GM21528 (cell line): Measurements from ENCODE around the gene CDK15.
"Not testable (repeated sequence)": the region's sequence is repeated elsewhere in the genome, so short reads cannot be mapped to it uniquely, and the experiment has no call there.

ENCODE experiments used
- ATAC-seq: cut with Tn5 transposase; IDR thresholded peaks from one replicate; pipeline ENCODE4 v1.9.1; 2021; ENCODE audit warnings: mild to moderate bottlenecking, moderate library complexity; ENCODE audit not compliant: unreplicated experiment, low FRiP score

Gene CDK15

GRCh38 chr2:201824212-201824611 is 17.9 kb downstream of the CDK15 start:
- ATAC-seq: no peak

DNA sequence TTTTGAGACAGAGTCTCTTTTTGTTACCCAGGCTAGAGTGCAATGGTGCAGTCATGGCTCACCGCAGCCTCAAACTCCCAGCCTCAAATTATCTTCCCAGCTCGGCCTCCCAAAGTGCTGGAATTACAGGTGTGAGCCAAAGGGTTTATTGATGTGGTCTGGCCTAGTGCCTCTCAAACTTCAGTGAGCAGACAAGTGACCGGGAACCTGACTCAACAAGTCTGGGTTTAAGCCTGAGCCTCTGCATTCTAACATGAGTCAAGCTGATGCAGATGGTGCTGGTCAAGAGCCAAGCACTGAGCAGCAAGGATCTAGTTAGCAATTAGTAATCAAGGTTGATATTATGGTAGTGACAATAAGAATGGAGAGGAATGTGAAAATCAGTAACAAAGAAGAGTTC is 21.3 kb downstream of the CDK15 start:
- ATAC-seq: no peak

DNA sequence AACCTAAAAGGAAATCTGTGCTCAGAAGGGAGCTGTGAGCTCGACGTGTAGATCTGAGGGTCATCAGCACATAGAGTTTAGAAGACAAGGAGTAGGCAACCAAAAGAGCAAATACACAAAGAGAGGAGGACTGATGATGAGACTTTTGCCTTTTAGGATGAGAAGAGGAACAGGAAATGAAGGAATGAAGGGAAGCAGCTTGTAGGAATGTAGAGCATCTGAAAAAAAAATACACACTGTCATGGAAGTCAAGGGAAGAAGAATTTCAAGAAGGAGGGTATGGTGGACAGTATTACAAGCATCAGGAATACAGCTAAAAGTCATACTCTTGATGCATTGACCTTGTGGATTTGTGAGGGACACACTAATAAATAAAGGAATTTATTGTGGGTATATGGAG is 21.9 kb downstream of the CDK15 start:
- ATAC-seq: no peak

GRCh38 chr2:201830666-201831065 is 24.3 kb downstream of the CDK15 start:
- no peak for ATAC-seq

- ATAC-seq: no peak
Measured at GRCh38 chr2:201831469-201831868, 25.1 kb downstream of the CDK15 start.

GRCh38 chr2:201833781-201834180 is 27.4 kb downstream of the CDK15 start:
- ATAC-seq: no peak

- ATAC-seq: no peak
Measured at GRCh38 chr2:201835066-201835465, 28.7 kb downstream of the CDK15 start.

DNA sequence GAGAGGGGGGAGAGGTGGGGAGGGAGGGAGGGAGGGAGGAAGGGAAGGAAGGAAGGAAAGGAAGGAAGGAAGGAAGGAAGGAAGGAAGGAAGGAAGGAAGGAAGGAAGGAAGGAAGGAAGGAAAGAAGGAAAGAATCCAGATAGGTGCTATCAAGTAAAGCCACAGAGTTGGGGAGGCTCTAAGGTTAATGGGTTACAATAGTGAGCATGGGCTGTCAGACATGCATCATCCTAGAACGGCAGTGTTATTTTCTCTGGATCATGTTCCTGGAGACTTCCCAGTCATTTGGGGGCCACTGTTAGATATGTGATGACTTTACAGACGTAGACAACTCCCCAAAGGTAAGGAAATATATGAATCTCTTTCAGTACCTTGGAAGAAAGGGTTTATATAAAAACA is 31.1 kb downstream of the CDK15 start:
- no peak for ATAC-seq

DNA sequence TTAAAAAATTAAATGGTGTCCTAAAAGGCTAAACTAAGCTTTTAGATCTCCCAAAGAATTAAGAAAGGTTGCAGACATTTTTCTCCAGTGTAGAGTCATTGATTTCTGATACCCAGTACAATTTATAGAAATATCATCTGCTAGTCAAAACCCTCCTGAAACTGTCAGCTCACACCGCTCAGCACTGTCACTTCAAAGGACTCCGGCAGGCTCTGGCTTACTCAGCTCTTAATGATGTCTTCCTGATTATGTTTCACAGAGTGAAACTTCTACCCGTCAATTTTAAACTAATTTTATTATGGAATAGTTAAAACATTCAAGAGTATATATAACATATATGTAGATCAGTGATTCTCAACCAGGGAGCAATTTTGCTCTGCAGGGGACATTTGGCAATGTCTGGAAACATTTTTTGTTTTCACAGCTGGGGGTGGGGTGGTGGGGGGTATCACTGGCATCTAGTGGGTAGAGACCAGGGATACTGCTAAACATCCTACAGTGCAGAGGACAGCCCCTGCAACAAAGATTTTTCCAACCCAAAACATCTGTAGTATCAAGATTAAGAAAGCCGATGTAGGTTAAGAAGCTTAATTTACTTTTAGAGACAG is 31.6 kb downstream of the CDK15 start:
- no peak for ATAC-seq

GRCh38 chr2:201839727-201840126 is 33.4 kb downstream of the CDK15 start:
- no peak for ATAC-seq

DNA sequence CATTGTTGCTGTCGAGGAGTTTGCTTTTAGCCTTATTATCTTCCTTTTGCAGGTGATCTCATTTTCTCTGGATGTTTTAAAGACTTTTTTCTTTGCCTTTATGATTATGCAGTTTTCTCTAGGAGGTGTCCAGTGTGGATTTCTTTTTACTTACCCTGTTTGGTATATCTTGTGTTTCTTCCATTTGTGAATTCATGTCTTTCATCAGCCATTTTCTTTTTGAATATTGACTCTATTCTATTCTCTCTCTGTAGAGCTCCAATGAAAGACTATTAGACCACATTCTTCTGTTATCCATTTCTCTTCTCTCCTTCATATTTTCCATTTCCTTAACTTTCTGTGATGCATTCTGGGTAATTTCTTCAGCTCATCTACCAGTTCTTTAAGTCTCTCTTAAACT is 34.4 kb downstream of the CDK15 start:
- ATAC-seq: no peak

- no peak for ATAC-seq
Measured at GRCh38 chr2:201842131-201842860, 36.0 kb downstream of the CDK15 start.

- not testable (repeated sequence) for ATAC-seq
Measured at GRCh38 chr2:201844922-201845321, 38.6 kb downstream of the CDK15 start.

DNA sequence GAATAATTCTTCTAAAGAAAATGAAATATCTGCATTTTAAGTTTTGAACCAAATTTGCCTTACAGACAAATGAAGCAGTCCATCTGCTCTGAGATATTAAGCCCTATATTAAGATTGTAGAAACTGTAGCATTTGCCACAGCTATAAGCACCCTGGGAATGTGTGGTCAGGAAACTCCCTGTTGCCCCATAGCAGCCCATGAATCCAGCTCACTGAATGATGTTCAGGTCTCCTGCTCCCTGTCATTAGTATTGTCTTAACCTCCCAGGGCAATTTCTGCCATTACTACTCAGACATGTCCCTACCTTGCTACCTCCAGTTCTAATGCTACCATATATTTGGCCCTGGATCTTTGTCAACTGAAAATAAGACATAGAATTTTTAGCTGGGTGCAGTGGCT is 41.1 kb downstream of the CDK15 start:
- ATAC-seq: no peak

GRCh38 chr2:201852462-201852861 is 46.1 kb downstream of the CDK15 start:
- ATAC-seq: no peak

DNA sequence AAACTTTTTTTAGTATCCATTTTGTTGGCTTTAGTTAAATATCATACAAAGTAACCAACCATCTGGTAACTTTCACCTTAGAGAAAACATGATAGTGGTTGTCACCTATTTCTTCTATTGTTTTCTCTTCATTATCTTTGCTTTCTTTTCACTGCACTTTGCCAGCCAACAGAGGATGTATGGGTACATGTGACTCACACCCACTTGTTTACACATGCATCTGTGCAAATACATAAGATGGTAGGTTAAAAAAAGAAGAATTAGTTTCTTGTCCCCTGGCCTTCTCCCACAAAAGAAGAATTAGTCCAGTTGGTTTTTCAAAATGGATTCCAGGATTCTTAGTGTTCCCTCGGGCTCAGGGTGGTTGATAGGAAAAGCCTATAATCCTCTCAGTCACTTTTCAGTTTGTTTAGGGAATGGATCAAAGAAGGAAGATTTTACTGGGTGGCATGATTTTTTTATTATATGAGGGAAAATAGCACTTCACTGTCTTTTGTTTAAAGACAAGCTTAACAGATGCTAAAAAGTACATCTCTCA is 46.6 kb downstream of the CDK15 start:
- ATAC-seq: no peak

DNA sequence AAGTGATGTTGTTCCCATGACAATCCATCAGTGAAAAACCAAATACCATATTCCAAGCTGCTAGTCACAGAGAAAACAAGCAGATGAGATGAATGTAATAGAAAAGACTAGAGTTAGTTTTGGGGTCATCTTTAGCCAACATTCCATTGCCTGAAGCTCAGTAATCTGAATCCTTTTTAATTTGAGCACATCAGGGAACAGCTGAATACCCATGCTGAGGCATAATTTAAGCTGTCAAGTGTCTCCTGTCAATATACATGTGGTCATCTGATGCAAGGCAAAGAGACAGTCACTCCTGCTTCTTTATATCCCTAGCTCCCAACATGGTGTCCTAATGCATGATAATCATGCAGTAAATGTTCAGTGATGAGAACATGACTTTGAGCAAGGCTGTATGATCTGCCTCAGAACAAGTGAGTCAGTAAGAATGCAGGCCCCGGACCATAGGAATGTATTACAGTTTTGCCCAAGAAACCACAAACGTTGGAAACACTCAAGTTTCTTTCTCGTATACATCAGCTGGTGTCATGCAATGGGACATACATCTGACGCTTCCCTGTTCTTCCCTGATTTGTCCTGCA is 48.0 kb downstream of the CDK15 start:
- ATAC-seq: no peak

DNA sequence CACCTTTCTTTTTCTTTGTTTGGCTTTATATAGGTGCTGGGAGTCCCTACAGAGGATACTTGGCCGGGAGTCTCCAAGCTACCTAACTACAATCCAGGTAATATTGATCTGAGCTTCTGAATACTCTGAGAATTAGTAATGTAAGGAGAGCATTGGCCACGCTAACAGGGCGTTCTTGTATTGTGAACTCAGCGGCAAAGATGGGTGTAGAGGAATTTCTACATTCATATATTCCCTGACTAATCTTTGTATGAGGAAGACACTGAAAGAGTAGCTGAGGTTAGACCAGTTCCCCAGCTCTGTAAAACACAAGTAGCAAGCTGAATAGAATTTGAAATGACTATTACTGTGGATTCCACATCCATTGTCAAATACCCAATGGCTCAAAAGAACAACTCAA is 48.5 kb downstream of the CDK15 start:
- no peak for ATAC-seq

DNA sequence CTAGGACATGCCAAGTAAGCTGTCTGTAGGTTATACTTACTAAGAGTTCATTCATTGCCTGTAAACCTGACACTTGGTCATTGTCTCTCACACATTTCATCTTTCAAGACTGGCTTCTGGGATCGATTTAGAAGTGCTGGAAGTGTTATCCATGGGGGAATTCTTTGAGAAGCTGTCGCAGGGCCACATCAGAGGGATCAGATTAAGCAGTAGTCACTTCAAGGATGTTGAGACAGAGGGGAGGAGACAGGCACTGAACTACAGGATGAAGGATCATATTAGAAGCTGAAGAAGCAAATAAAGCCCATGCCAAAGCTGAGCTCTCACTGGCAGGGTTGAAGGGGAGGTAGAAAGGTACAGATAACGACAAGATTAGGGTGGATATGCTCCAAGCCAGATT is 49.0 kb downstream of the CDK15 start:
- no peak for ATAC-seq

GRCh38 chr2:201857326-201857725 is 51.0 kb downstream of the CDK15 start:
- ATAC-seq: no peak

DNA sequence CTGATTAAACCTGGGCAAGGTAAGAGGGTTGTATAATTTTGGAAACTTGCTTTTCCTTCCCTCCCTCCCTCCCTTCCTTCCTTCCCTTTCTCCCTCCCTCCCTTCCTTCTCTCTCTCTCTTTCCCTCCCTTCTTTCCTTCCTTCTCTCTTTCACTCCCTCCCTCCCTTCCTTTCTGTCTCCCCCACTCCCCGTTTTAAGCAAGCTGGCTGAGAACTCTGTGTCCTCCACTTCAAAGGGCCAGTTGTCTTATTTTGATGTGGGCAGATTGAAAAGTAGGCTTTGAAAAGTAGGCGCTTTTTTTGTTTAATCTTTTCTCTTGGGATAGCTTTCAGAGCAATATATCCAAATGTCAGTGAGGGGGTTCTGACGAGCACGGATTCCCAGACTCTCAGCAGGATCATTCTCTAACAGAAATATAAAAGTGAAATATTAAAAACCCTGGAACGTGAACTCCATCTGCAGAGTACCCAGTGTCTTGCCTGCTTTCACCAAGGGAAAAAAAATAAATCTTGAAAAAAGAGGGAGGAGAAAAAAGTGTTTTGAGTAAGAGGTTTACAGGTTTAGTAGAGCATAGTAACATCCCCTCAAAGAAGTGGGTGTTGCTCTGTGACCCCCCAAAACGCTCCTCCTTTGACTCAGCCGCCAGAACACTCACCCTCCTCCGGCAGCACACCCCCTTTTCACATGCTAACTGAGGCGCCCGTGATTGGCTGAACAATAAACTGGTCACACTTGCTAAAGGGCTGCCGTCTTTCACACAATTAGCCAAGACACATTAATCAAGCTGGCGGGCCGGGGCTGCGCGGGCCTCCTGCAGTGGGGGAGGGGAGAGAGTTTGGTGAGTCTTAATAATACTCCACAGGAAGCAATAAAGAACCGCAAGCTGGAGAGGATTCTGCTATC is 52.2 kb downstream of the CDK15 start:
- no peak for ATAC-seq
